Left lobe of liver (tissue), 2 donors: Measurements from ENCODE around the gene CFLAR. TPM values are rescaled to one million over a fixed set of nuclear protein-coding genes. Genes with fewer than 3 reads are reported as not detected.
"Not testable (repeated sequence)": the region's sequence is repeated elsewhere in the genome, so short reads cannot be mapped to it uniquely, and the experiment has no call there.

ENCODE experiments used
- ATAC-seq: fragments of 200-7000 bp; cut with Tn5 transposase; one replicate; pipeline ENCODE4 v1.9.1; 2020; ENCODE audit warnings: mild to moderate bottlenecking, moderate library complexity
- DNase-seq: peaks from one replicate; pipeline ENCODE4 v3.0.0-alpha.2; 2020; ENCODE audit warnings: low spot score
- total RNA-seq: library from RNA; stranded (reverse); gene quantifications from one replicate; pipeline ENCODE4 v1.2.1, GENCODE V29; 2021
- donor health status: DM: no; HTN: no; CAD: no; lungs with moderate emphysema.
- donor health status: DM: no; HTN: yes; CAD: no.

The CFLAR gene
- total RNA-seq, 1 donor from 2014 or later: 73.7 TPM

DNA sequence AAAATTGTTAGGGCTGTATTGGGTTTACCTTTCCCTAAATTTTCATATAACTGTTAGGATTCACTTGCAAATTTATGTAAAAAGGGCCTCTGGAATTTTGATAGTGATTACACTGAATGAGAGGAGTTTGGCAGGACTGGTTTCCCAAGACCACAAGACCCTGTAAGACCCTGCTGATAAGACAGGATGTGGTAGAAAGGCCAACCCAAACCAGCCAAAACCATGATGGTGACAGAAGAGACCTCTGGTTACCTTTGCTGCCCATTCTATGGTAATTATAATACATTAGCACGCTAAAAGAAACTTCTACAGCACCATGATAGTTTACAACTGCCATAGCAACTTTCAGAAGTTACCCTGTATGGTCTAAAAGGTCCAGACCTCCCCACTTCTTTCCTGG, 58.7 kb downstream of the CFLAR start:
- no peak for DNase-seq
- ATAC-seq: no peak

DNA sequence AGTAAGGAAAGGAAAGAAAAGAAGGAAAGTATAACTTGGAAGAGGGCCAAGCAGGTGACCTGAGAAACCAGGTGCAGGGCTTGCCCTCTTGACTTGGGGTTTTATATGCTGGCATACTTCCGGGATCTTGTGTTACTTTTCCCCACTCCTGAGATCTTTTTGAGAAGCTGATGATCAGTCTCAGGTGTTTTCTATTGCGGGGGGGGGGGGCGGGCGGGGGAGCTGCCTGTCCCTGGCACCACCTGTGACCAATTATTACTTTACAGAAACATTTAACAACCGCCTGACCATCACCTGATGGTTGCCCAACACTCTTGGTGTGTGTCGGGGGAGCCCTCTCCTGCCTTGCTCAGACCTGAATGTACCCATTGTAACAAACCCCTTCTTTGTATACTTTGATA, 60.1 kb downstream of the CFLAR start:
- DNase-seq (no peak), ATAC-seq (no peak)

DNA sequence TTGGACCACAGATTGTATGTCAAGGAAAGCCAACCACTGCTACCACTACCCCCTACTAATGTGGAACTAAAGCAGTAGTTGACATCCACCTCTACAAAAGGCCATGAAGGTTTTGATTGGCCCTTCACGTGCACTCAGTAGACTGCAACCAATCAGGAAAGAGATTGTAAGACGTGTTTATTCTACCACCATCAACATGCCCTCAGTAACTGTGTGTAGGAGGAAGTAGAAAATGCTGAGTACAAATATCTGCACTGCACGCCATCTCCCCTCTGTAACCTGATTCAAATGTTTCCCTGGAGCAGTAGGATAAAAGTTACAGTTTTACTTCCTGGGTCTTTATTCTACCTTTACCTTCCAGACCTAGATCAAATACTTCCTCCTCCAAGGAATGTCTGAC, 64.0 kb downstream of the CFLAR start:
- no peak for ATAC-seq
- no peak for DNase-seq

DNA sequence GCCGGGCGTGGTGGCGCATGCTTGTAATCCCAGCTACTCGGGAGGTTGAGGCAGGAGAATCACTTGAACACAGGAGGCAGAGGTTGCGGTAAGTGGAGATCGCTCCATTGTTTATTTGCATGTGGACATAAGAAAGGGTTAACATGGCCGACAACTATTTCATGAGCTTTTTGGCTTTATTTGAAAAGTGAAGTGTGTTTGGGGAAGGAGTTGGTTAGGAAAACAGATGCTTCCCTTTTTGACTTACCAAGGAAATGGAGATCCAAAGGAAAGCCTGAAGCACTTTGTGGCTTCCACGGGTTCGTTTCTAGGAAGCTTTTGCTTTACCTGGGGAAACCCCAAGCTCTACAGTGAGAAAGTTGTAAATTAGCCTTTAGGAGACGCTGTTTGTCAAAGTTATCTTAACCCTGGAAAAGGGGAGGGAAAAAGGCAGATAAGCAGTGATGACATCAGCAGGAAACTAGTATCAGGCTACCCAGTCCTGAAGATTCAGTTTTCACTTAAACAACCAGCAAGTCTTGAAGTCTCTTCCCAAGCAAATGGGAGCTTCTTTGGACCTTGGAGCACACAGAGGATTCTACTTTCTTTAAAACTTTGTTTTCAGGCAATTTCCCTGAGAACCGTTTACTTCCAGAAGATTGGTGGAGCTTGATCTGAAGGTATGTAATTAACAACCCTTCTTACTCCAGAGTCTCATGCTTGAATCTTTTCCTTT, 66.8 kb downstream of the CFLAR start, which contains the start of gene CASP10:
Gene CASP10, plus strand, starts transcription at position 492 of the 715 bp plus-strand sequence. CDS start 2,637 bp downstream, outside the sequence.
- DNase-seq: no peak
- peak; percentile 97 for ATAC-seq

DNA sequence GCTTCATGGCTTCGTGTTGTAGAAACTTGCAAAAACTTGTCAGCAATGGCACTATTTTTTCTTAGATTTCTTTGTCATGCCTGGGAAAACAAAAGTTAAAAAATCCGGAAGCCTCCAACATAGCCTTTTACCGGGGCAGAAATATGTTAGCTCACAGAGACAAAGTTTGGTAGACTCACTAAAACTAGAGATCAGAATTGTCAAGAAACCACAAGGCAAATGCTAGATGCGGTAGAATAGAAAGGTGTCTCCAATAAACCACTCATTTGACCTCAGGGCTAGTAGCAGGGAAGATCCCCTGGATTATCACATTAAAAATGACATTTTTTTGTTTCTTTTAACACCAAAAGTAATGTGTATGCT, 67.4 kb downstream of the CFLAR start:
- DNase-seq: no peak
- peak; percentile 47 for ATAC-seq

DNA sequence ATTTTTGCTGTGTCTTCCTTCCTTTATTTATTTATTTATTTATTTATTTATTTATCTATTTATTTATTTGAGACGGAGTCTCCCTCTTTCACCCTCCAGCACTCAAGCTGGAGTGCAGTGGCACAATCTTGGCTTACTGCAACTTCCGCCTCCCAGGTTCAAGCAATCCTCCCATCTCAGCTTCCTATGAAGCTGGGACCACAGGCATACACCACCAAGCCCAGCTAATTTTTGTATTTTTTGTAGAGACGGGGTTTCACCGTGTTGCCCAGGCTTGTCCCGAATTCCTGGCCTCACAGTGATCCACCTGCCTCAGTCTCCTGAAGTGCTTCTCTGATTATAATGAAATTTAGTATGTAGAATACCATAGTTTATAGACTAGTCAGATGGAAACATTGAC, 67.9 kb downstream of the CFLAR start:
- DNase-seq, ATAC-seq: not testable (repeated sequence)

DNA sequence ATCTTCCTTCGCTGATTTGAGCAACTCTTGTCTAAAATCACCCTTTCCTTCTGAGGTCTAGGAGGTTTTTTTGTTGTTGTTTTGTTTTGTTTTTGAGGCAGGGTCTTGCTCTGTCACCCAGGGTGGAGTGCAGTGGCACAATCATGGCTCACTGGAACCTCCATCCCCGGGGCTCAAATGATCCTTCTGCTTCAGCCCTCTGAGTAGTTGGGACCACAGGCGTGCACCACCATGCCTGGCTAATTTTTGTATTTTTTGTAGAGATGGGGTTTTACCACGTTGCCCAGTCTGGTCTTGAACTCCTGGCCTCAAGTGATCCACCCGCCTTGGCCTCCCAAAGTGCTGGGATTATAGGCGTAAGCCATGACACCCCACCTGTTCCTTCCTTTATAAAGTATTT, 68.3 kb downstream of the CFLAR start:
- ATAC-seq, DNase-seq: not testable (repeated sequence)

DNA sequence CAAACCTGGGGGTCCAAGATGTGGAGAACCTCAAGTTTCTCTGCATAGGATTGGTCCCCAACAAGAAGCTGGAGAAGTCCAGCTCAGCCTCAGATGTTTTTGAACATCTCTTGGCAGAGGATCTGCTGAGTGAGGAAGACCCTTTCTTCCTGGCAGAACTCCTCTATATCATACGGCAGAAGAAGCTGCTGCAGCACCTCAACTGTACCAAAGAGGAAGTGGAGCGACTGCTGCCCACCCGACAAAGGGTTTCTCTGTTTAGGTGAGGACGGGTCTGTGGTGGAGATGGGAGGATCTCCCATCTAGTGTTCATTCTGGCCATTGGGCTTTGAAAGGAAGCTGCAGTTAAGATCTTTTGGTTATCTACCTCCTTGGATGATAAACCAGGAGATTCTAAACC, 69.9 kb downstream of the CFLAR start:
- DNase-seq: no peak
- no peak for ATAC-seq

DNA sequence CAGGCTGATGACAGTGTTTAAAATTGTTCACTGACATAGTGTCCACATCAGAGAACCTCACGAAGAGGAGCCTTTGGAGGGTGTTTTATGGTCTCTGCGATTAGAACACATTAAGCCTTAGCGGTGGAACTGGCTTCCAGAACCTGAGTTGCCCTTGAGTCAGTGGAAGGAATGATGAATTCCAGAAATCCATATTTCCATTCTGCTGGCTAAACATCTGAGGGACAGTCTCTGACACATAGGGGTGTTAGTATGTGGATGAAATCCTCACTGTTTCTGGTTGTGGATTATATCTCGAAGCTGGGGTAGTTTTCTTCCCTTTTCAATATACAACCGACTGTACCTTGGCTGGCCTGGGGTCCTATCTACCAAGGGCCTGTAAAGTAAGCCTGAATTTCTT, 71.0 kb downstream of the CFLAR start:
- DNase-seq (no peak), ATAC-seq (no peak)

DNA sequence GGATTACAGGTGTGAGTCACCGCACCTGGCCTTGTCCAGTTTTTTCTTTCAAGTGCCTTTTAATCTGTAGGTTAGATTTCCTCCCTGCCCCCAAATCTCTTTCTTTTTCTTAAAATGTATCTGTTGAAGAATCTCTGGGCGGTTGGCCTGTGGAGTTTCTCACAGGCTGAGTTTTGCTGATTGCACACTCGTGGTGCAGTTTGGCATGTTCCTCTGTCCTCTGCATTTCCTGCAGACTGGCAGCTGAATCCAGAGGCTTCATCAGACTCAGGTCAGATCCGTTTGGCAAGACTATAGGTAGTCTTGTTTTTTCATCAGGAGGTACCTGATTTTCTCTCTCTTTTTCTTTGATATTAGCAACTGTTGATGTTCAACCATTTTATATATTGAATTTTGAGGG, 72.5 kb downstream of the CFLAR start:
- ATAC-seq: no peak

DNA sequence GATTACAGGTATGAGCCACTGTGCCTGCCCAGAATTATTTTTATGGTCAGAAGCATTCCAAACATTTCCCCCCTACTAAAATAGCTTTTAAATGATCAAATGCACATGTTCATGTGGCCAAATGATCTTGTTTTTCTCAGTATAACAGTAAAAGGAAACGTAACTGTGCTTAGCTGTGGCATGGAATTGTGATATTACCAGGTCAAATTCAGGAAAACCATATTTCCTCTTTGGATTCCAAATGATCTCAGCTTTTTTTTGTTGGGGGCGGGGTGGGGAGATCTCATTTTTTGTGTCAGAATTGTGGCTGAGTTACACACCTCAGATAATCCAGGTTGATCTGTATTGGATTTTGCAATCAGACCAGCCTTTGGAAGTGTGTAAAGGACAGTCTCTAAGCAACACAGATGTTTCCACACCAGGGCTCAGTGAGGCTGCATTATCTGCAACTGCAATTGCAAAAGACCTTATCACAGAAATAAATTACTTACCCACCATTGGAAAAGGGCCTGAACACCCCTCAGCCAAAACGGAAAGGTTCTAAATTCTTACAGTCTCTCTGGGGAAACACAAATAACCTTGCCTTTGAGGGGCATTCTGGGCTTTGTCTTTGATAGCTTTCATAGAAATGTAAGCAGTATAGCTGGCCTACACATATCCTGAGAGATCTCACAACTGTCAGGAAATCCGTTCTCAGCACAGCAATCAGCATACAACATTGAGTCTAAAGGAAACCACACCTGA, 75.3 kb downstream of the CFLAR start:
- DNase-seq (peak; percentile 58), ATAC-seq (peak; percentile 95)

More for the DNA sequence above, 72.5 kb downstream of the CFLAR start:
- DNase-seq: no peak

DNA sequence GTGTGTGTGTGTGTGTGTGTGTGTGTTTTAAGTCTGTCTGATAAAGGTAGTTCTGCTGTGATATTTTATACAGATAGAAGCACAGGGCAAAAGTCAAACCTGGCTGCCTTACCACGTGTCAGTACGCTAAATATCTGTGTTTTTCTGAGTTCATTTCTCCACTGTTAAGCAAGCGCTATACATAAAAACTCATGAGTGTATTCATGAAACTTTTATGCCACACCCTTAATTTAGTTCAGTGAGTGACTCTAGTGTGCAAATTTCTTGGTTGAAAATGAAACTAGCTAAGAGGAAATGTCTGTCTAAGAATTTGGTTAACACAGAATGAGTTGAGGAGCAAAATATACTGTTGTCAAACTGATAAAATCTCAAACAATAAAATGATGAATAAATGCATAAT, 78.1 kb downstream of the CFLAR start:
- ATAC-seq (peak; percentile 56), DNase-seq (no peak)

DNA sequence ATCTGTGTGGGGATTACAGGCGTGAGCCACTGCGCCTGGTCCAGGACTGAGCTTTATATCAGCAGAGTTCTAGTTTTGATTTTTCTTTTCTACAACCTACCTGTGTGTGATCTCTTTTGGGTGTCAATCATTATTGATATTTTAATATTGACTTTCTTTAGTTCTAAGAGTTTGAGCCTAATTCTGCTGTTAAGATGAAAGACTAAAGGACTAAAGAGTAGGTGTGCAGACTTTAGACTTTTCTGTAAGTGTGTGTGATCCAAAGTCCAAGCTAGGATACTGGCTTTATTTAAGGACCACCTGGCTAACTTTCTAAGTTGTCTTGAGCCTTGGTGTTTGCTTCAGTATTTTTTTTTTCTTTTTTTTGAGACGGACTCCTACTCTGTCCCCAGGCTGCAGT, 79.4 kb downstream of the CFLAR start:
- ATAC-seq (no peak), DNase-seq (no peak)

DNA sequence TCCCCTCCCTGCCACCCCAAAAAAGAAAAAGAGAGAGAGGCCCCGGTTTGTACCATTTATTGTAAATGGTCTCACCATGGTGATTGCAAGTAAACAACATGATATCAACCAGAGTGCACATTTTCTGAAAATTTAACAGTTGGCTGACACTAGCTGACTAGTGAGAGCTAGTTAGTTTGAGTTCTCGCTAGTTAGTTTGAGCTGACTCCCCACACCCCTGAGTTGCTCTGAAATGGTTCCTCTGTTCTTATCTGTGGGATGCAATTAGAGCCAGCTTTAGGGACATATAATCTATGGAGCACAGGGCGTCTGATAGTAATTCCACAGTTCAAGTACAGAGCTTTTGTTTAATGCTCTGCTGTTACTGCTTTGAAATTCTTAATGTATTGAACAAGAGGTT, 80.0 kb downstream of the CFLAR start:
- no peak for DNase-seq
- ATAC-seq: no peak

DNA sequence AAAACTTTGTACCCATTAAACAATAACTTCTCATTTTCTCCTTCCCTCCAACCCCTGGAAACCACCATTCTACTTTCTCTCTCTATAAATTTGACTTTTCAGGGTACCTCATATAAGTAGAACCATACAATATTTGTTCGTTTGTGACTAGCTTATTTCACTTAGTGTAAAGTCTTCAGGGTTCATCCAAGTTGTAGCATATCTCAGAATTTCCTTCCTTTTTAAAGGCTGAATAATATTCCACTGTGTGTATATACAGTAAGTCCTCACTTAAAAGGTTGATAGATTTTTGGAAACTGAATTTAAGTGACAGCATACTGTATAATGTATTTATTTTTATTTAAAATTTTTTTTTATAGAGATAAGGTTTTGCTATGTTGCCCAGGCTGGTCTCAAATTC, 80.8 kb downstream of the CFLAR start:
- ATAC-seq (no peak), DNase-seq (no peak)

DNA sequence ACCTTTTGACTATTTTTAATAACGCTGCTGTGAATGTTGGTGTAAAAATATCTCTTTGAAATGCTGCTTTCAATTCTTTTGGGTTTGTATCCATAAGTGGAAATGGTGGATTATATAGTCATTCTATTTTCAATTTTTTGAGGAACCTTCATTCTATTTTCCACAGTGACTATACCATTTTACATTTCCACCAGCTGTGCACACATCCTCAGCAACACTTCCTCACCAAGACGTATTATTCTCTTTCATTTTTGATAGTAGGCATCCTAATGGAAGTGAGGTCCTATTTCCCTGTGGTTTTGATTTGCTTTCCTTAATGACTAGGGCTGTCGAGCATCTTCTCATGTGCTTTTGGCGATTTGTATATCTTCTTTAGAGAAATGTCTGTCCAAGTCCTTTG, 81.8 kb downstream of the CFLAR start:
- ATAC-seq: no peak
- no peak for DNase-seq

DNA sequence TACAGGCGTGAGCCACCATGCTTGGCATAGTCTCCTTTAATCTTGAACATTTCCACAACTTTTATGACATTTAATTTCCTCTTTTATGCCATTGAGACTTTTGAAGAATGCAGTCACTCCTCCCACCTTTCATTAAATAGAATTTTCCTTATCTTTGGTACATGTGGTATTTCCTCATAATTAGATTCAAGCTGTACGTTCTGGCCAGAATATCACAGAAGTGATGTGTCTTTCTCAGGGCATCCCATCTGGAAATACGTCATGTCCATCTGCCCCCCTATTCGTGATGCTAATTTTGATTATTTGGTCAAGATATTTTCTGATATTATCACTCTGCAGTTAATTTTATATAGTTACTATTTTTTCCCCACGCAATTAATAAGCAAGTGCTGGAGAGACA, 83.9 kb downstream of the CFLAR start:
- DNase-seq: no peak
- no peak for ATAC-seq

DNA sequence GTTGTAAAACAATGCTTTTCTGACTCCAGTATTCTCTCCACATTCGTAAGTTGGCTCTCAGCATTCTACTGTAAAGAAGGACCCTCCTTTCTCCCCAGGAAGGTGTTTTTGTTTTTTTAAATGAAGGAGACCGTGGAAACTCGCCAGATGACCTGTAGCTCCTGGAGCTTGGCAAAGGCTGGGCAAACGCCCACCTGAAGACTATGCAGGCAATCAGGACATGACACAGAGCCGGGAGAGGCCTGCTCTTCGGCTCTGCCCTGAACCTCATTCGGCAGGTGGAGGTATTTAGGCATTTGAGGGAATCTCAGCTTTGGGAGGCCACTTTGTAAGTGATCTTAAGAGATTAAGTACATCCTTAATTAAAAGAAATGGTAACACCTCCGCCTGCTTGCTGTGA, 84.4 kb downstream of the CFLAR start:
- ATAC-seq: no peak
- no peak for DNase-seq

DNA sequence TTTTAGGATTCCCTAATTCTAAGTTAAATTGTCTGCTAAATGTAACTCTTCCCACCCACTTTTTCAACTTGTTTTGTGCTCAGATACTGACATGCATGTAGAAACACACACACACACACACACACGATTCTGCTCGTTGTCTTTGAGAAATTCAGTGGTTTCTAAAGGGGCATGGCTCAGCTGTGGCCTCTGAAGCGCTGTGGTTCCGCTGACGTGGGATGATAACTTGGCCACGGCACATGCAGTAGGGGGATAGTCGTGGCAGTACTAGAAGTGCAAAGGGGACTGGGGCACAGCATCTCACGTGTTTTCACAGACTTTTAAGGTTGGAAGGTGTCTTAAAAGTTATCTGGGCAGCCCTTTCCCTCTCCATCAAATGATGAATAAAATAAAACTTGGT, 85.4 kb downstream of the CFLAR start:
- ATAC-seq (no peak), DNase-seq (no peak)

DNA sequence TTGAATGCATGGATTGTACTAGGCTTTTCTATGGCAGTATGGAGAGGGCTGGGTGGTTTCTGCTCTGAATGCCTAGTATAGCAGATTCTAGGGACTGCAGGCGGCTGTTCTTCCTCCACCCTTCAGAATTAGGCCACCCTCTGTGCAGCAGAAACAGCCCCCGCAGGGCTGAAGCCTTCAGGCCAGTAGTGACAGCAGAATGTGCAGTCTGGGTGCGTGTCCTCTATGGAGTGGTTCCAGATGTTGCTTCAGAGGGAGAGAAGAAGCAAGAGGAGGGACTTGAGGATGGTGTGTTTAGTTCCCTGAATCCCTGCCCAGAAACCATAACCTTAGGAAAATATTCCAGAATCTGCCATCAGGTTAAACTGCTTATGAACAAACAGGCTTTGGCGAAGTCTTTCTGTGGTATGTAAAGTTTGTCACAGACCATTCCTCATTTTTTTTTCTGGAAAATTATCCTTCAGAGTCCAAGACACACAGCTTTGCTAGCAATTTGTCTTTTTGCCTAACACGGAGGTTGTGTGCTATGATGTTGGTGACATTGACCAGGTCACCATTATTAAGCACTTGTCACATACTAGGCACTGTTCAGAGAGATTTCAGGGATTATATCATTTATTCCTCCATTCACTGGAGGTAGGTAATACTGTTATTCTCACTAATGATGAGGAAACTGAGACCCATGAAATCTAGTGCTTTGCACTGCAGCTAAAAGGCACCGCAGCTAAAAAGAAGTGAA, 88.1 kb downstream of the CFLAR start:
- ATAC-seq: peak; percentile 74
- DNase-seq: no peak

DNA sequence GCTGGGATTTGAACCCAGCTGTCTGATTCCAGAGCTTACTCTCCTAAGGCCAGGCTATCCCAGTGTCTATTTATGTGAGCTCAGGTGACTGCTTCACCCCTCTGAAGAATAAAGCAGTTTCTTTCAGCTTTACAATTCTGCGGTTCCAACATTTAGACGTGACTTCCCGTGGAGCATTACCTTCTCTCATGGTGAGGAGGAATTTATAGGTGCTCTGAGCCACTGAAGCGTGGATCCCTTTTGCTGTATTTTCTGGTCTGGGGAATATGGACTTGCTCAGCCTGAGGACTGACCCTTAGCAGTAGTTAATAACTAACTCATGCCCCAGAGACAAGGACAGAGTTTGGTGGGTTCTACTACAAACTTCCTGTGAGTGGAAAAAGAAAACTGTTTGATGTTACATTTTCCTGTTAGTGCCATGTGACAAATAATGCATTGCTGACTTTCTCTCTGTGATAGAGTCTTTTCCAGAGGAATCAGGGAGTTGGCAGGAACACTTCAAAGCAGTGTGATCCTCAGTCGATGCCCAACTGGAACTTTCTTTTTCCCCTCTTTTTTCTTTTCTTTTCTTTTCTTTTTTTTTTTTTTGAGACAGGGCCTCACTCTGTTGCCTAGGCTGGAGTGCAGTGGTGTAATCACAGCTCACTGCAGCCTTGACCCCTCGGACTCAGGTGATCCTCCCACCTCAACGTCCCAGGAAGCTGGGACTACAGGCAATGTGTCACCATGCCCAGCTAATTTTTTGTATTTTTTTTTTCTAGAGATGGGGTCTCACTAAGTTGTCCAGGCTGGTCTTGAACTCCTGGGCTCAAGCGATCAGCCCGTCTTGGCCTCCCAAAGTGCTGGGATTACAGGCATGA, 88.9 kb downstream of the CFLAR start:
- DNase-seq (no peak), ATAC-seq (peak; percentile 75)
